GM18507 (cell line): Measurements from ENCODE around the gene ATAD2B.
"Not testable (repeated sequence)": the region's sequence is repeated elsewhere in the genome, so short reads cannot be mapped to it uniquely, and the experiment has no call there.

Source experiments
- DNase-seq: peaks from one replicate; pipeline ENCODE4 v3.0.0; 2011; ENCODE audit warnings: low read depth; ENCODE audit not compliant: insufficient read length; ENCODE audit errors: extremely low spot score
- FAIRE-seq: peaks from 2 replicates; lab custom pipeline; 2011; peaks lifted over from hg19 to GRCh38; lab: Jason Lieb, UNC

ATAD2B gene

GRCh38 chr2:23806201-23806600 lies 120.7 kb downstream of the ATAD2B start:
- FAIRE-seq: no peak
- DNase-seq: no peak

GRCh38 chr2:23803965-23804542 lies 122.9 kb downstream of the ATAD2B start:
- FAIRE-seq: peak; percentile 47
- no peak for DNase-seq

GRCh38 chr2:23803264-23803964 lies 123.5 kb downstream of the ATAD2B start:
- FAIRE-seq (peak; percentile 26), DNase-seq (no peak)

- DNase-seq (no peak), FAIRE-seq (no peak)
Observed at GRCh38 chr2:23801396-23801795, 125.5 kb downstream of the ATAD2B start.

- FAIRE-seq: no peak
- DNase-seq: no peak
Observed at GRCh38 chr2:23794234-23794633, 132.7 kb downstream of the ATAD2B start.

GRCh38 chr2:23793476-23793875 lies 133.4 kb downstream of the ATAD2B start:
- DNase-seq: no peak
- no peak for FAIRE-seq

GRCh38 chr2:23791030-23791429 lies 135.9 kb downstream of the ATAD2B start:
- DNase-seq (no peak), FAIRE-seq (no peak)

- DNase-seq: no peak
Observed at GRCh38 chr2:23789012-23789411, 137.9 kb downstream of the ATAD2B start.

GRCh38 chr2:23788100-23788499 lies 138.8 kb downstream of the ATAD2B start:
- peak; percentile 74 for FAIRE-seq

More at GRCh38 chr2:23789012-23789411, 137.9 kb downstream of the ATAD2B start:
- no peak for FAIRE-seq

GRCh38 chr2:23784971-23785370 lies 142.0 kb downstream of the ATAD2B start:
- DNase-seq (no peak), FAIRE-seq (no peak)

More at GRCh38 chr2:23788100-23788499, 138.8 kb downstream of the ATAD2B start:
- no peak for DNase-seq

- DNase-seq (no peak), FAIRE-seq (peak; percentile 66)
Observed at GRCh38 chr2:23782646-23783045, 144.3 kb downstream of the ATAD2B start.

- FAIRE-seq (no peak), DNase-seq (no peak)
Observed at GRCh38 chr2:23782126-23782525, 144.8 kb downstream of the ATAD2B start.

GRCh38 chr2:23780465-23780864 lies 146.5 kb downstream of the ATAD2B start:
- DNase-seq, FAIRE-seq: not testable (repeated sequence)

- DNase-seq: no peak
- no peak for FAIRE-seq
Observed at GRCh38 chr2:23777826-23778225, 149.1 kb downstream of the ATAD2B start.

- DNase-seq: no peak
Observed at GRCh38 chr2:23776021-23776420, 150.9 kb downstream of the ATAD2B start.

GRCh38 chr2:23772684-23773083 lies 154.2 kb downstream of the ATAD2B start:
- FAIRE-seq (no peak), DNase-seq (no peak)

More at GRCh38 chr2:23776021-23776420, 150.9 kb downstream of the ATAD2B start:
- FAIRE-seq: no peak

- FAIRE-seq (no peak), DNase-seq (no peak)
Observed at GRCh38 chr2:23772056-23772455, 154.9 kb downstream of the ATAD2B start.

GRCh38 chr2:23769364-23769763 lies 157.6 kb downstream of the ATAD2B start:
- FAIRE-seq (no peak), DNase-seq (no peak)

- DNase-seq (no peak), FAIRE-seq (no peak)
Observed at GRCh38 chr2:23767876-23768621, 158.9 kb downstream of the ATAD2B start.

GRCh38 chr2:23762141-23762540 lies 164.8 kb downstream of the ATAD2B start:
- no peak for FAIRE-seq
- DNase-seq: no peak
